Peyer's patch (tissue), 4 donors: Measurements from ENCODE around the gene ACOD1. TPM values are rescaled to one million over a fixed set of nuclear protein-coding genes. Genes with fewer than 3 reads are reported as not detected.

ENCODE experiments used
- DNase-seq, 3 donors: peaks; one replicate each; pipeline ENCODE4 v3.0.0-alpha.2; 2017 to 2019
- H3K27ac ChIP-seq, 4 donors: fragments of 200-600 bp; sonication (generic); one replicate each; pipeline ENCODE4 v1.5.1; 2016 to 2019
- H3K27me3 ChIP-seq, 2 donors: fragments of 200-600 bp; sonication (generic); one replicate each; pipeline ENCODE4 v1.5.1; 2019
- H3K36me3 ChIP-seq, 3 donors: fragments of 200-600 bp; sonication (generic); one replicate each; pipeline ENCODE4 v1.5.1; 2016 to 2019
- H3K4me1 ChIP-seq, 4 donors: fragments of 200-600 bp; sonication (generic); one replicate each; pipeline ENCODE4 v1.5.1; 2016 to 2019
- H3K4me3 ChIP-seq, 4 donors: fragments of 200-600 bp; sonication (generic); 1 replicate in 3 of 4; 2 replicates in 1 of 4; pipeline ENCODE4 v1.5.1; 2016 to 2019; ENCODE audit warnings: mild to moderate bottlenecking in 1 of 4
- H3K9me3 ChIP-seq, 4 donors: fragments of 200-600 bp; sonication (generic); one replicate each; pipeline ENCODE4 v1.5.1; 2016 to 2019; ENCODE audit warnings: mild to moderate bottlenecking in 1 of 4
- POLR2A ChIP-seq, 2 donors: fragments of 450-650 bp; IDR thresholded peaks; one replicate each; pipeline ENCODE4 v1.5.1; 2017; ENCODE audit warnings: antibody characterized with exemption in 2 of 2, mild to moderate bottlenecking in 2 of 2, moderate library complexity in 2 of 2
- total RNA-seq, 4 donors: library from RNA; depleted of rRNA; stranded (reverse); fragments of >200 nt; gene quantifications; one replicate each; pipeline ENCODE4 v1.1.0, GENCODE V29; 2016
- TF ChIP-seq, protein P1 (sequence below), 6 experiments: fragments of 450-650 bp in 4 of 6; fragments of 200-600 bp in 2 of 6; sonication (generic) in 1 of 6; IDR thresholded peaks; one replicate each; pipeline ENCODE4 v1.5.1; 2017 to 2019; ENCODE audit warnings: antibody characterized with exemption in 6 of 6, mild to moderate bottlenecking in 3 of 6, moderate library complexity in 1 of 6

ACOD1 gene
- total RNA-seq, 4 donors from 2014 or later: not detected

DNA sequence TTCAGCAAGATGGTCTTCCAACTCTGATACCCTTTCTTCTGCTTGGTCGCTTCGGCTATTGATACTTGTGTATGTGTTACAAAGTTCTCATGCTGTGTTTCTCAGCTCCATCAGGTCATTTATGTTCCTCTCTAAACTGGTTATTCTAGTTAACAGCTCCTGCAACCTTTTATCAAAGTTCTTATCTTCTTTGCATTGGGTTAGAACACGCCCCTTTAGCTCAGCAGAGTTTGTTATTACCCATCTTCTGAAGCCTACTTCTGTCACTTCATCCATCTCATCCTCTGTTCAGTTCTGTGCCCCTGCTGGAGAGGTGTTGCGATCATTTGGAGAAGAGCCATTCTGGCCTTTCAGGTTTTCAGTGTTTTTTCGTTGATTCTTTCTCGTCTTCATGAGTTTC lies 18.7 kb downstream of the ACOD1 start:
- no peaks in the 10 kb centered on the region for H3K4me1 ChIP-seq
- TF ChIP-seq, protein P1, sequence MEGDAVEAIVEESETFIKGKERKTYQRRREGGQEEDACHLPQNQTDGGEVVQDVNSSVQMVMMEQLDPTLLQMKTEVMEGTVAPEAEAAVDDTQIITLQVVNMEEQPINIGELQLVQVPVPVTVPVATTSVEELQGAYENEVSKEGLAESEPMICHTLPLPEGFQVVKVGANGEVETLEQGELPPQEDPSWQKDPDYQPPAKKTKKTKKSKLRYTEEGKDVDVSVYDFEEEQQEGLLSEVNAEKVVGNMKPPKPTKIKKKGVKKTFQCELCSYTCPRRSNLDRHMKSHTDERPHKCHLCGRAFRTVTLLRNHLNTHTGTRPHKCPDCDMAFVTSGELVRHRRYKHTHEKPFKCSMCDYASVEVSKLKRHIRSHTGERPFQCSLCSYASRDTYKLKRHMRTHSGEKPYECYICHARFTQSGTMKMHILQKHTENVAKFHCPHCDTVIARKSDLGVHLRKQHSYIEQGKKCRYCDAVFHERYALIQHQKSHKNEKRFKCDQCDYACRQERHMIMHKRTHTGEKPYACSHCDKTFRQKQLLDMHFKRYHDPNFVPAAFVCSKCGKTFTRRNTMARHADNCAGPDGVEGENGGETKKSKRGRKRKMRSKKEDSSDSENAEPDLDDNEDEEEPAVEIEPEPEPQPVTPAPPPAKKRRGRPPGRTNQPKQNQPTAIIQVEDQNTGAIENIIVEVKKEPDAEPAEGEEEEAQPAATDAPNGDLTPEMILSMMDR (IDR thresholded peaks at IDR 0.05): no peak
- TF ChIP-seq POLR2A (IDR thresholded peaks at IDR 0.05): no peak
- H3K4me3 ChIP-seq: no peak overlapping the region
- no peak overlapping the region for H3K27ac ChIP-seq
- H3K9me3 ChIP-seq: no peaks in the 10 kb centered on the region
- H3K36me3 ChIP-seq: no peaks in the 10 kb centered on the region
- DNase-seq: no peak
- no peaks in the 10 kb centered on the region for H3K27me3 ChIP-seq

DNA sequence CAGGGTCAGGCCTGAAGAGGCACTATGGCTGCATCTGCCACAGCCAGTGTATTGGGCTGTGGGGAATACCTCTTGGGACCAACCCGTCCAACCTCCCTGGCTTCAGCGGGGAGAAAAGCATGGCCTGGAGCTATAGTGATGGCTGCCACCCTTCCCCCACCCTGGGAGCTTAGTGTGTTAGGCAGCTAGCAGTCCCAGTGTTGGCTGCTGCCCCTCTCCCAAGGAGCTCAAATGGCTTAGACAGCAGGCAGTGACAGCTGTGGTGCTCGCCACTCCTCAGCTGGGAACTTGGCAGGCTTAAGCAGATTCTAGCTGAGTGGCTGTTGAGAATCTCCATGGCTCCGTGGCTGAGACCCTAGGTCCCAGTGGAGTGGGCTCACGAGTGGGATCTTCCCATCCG lies 19.7 kb downstream of the ACOD1 start:
- no peaks in the 10 kb centered on the region for H3K36me3 ChIP-seq
- TF ChIP-seq, protein P1 (IDR thresholded peaks at IDR 0.05): no peak
- TF ChIP-seq POLR2A (IDR thresholded peaks at IDR 0.05): no peak

DNA sequence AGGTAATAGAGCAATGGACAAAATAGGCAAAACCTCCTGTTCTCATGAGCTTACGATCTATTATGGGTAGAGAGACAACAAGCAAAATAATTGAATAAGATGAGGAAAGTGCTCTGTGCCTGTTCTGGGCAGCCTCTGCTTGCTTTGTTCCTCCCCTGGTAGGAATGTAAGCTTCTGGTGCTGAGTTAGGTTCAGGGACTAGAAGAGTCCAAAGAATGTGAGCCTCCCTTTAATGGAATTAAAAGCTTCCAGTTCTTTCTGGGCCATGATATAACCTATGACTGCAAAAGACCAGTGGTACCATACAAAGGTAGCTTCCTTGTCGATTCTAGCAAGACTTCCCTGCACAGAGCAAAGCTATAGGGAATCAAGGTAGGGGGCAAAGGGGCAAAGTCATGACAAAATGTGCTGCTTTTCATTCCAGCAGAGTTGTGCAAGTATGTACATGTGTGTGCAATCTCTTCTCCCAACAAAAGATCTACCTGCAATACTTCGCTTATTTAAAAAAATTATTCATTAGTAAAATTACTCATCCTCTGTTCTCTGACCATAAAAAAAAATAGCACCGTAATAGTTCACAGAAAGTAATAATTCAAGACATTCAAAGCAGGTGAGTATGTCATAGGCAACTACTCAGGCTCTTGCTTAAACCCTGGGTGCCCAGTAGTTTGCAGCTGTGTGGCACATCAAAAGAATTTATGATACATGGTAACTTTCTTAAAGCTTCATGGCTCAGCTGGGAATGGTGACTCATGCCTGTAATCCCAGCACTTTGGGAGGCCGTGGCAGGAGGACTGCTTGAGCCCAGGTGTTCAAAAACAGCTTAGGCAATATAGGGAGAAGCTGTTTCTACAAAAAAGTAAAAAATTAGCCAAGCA lies 21.4 kb downstream of the ACOD1 start:
- no peak overlapping the region for H3K27ac ChIP-seq
- no peaks in the 10 kb centered on the region for H3K9me3 ChIP-seq
- H3K4me1 ChIP-seq: no peaks in the 10 kb centered on the region
- TF ChIP-seq, protein P1 (IDR thresholded peaks at IDR 0.05): no peak
- H3K36me3 ChIP-seq: no peaks in the 10 kb centered on the region
- no peak for DNase-seq
- H3K4me3 ChIP-seq: no peak overlapping the region
- H3K27me3 ChIP-seq: no peaks in the 10 kb centered on the region

More for the DNA sequence above, 19.7 kb downstream of the ACOD1 start:
- Histone ChIP-seq H3K27me3 (no peaks in the 10 kb centered on the region), H3K4me3 (no peak overlapping the region), H3K4me1 (no peaks in the 10 kb centered on the region), H3K27ac (no peak overlapping the region), H3K9me3 (no peaks in the 10 kb centered on the region)
- DNase-seq: no peak

DNA sequence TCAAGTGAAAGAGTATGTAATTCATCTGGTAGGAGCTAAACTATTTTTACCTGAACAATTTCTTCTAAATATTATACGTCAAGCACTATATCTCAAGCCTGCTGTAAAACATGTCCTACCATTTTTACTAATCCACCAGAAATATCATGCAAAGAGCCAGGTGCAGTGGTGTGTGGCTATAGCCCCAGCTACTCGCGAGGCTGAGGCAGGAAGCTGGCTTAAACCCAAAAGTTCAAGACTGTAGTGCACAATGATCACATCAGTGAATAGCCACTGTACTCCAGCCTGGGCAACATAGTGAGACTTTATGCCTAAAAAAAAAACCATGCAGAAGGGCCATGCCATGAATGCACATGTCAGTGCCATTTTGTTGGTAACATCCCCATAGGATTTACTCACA lies 22.9 kb downstream of the ACOD1 start:
- TF ChIP-seq, protein P1 (IDR thresholded peaks at IDR 0.05): no peak
- TF ChIP-seq POLR2A (IDR thresholded peaks at IDR 0.05): no peak
- no peaks in the 10 kb centered on the region for H3K4me1 ChIP-seq
- no peak overlapping the region for H3K4me3 ChIP-seq
- no peak overlapping the region for H3K27ac ChIP-seq
- no peaks in the 10 kb centered on the region for H3K27me3 ChIP-seq
- H3K36me3 ChIP-seq: no peaks in the 10 kb centered on the region
- DNase-seq: no peak
- no peaks in the 10 kb centered on the region for H3K9me3 ChIP-seq

DNA sequence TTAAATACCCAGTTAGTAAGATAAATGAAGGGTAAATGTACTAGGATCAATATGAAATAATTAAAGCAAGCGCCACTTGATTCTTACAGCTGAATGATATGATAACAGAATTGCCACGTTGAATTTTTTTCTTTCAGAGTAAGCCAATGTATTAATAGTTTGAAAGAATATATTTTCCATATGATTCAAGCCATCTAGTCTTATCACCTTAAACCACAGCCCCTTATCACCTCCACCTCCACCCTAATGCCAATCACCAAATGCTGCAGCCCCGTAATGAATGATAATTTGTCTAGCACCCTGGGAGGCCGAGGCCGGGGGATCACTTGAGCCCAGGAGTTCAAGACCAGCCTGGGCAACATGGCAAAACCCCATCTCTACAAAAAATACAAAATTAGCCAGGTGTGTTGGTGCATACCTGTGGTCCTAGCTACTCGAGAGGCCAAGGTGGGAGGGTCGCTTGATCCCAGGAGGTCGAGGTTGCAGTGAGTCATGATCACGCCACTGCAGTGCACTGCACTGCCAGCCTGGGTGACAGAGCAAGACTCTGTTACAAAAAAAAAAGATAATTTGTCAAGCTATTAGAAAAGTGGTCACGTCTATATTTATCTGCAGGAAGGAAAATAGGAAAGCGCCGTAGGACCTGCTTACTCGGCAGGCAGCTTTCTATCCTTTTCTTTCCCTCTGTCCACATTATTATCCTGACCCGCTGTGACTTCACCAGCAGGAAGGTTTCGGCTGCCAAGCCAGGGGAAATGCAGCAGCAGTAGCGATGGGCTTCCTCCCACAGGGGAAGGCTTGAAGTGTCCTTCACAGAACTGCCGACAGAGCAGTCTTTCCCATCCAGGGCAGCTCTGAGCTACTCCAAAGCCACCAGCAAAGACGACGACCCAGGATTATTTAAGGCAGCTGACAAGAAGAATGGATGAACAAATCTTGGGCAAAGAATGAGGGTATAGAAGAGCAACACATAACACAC lies 23.8 kb downstream of the ACOD1 start:
- Histone ChIP-seq H3K27ac (no peak overlapping the region), H3K4me3 (no peak overlapping the region), H3K36me3 (no peaks in the 10 kb centered on the region), H3K9me3 (no peaks in the 10 kb centered on the region), H3K4me1 (no peaks in the 10 kb centered on the region), H3K27me3 (no peaks in the 10 kb centered on the region)
- DNase-seq: no peak
- TF ChIP-seq, protein P1 (IDR thresholded peaks at IDR 0.05): no peak
- TF ChIP-seq POLR2A (IDR thresholded peaks at IDR 0.05): no peak
